Aorta (tissue), 5 donors: ENCODE measurements around the gene PCDH1. TPM values are rescaled to one million over a fixed set of nuclear protein-coding genes. Genes with fewer than 3 reads are reported as not detected.
"Not testable (repeated sequence)": the region's sequence is repeated elsewhere in the genome, so short reads cannot be mapped to it uniquely, and the experiment has no call there.

Source experiments
- ATAC-seq: fragments of 200-7000 bp; cut with Tn5 transposase; one replicate; pipeline ENCODE4 v1.9.1; 2022; ENCODE audit warnings: moderate library complexity; ENCODE audit not compliant: low FRiP score
- DNase-seq, 2 donors: peaks; one replicate each; pipeline ENCODE4 v3.0.0-alpha.2; 2020
- H3K27ac ChIP-seq, 2 donors: one replicate each; pipeline ENCODE4 v1.5.1; 2013; ENCODE audit warnings: low read length in 2 of 2, mild to moderate bottlenecking in 2 of 2, moderate library complexity in 2 of 2, control low read depth in 1 of 2, inconsistent platforms in 1 of 2, low read depth in 1 of 2
- H3K27me3 ChIP-seq, 2 donors: one replicate each; pipeline ENCODE4 v1.6.1; 2013; ENCODE audit warnings: control low read depth in 1 of 2, low read length in 1 of 2, mild to moderate bottlenecking in 1 of 2, moderate library complexity in 1 of 2; ENCODE audit not compliant: insufficient read depth in 2 of 2, control insufficient read depth in 1 of 2
- H3K36me3 ChIP-seq, 2 donors: one replicate each; pipeline ENCODE4 v1.6.1; 2013; ENCODE audit warnings: control low read depth in 1 of 2, low read length in 1 of 2, mild to moderate bottlenecking in 1 of 2; ENCODE audit not compliant: insufficient read depth in 2 of 2, control insufficient read depth in 1 of 2
- H3K4me1 ChIP-seq, 2 donors: one replicate each; pipeline ENCODE4 v1.6.1; 2013; ENCODE audit warnings: low read length in 2 of 2, control low read depth in 1 of 2, mild to moderate bottlenecking in 1 of 2, moderate library complexity in 1 of 2; ENCODE audit not compliant: insufficient read depth in 2 of 2, control insufficient read depth in 1 of 2
- H3K4me3 ChIP-seq, 2 donors: one replicate each; pipeline ENCODE4 v1.5.1; 2013; ENCODE audit warnings: low read length in 2 of 2, control low read depth in 1 of 2, mild to moderate bottlenecking in 1 of 2
- H3K9me3 ChIP-seq: one replicate; pipeline ENCODE4 v1.6.1; 2013; ENCODE audit warnings: mild to moderate bottlenecking, low read length; ENCODE audit not compliant: control insufficient read depth
- WGBS, 2 donors: extraction: QIAGEN DNeasy Blood & Tissue Kit; methylation state at CpG; one replicate each; pipeline ENCODE4 v1.1.7; 2013; 5-methylcytosine and 5-hydroxymethylcytosine counted together
- intact Hi-C, 2 donors: fragments of 100-400 bp; cut with DNase I; formaldehyde crosslinking; loops; one replicate each; pipeline versions ENCODE4 v1.14.2 to v1.15.0; 2022
- polyA plus RNA-seq, 2 donors: library from polyadenylated mRNA; stranded (reverse); fragments of 200-250 nt; gene quantifications; one replicate each; pipeline ENCODE4 v1.2.3, GENCODE V29; 2013
- total RNA-seq, 2 donors: library from RNA; stranded (reverse); fragmentation: NEBNext Ultra II Directional; extraction: Animal tissue kit (Norgen Biotek cat#: 25700); gene quantifications; one replicate each; pipeline ENCODE4 v1.2.1, GENCODE V29; 2021
- donor health status: healthy with polysubstance abuse.
- donor health status: Bipolar disorder and iron deficiency.
- donor health status: DM: no; HTN: no; CAD: no.
- donor health status: DM: no; HTN: no; CAD: no.
- donor health status: DM: yes; HTN: yes; CAD: no.

The PCDH1 gene
- total and polyA plus RNA-seq, 4 donors: 1.4 to 41.9 (median 15.9) TPM

GRCh38 chr5:141825241-141825671 lies 53.0 kb downstream of the PCDH1 start:
- no peaks in the 10 kb centered on the region for H3K27me3 ChIP-seq
- no peaks in the 10 kb centered on the region for H3K4me1 ChIP-seq
- no peak overlapping the region for H3K27ac ChIP-seq
- no peaks in the 10 kb centered on the region for H3K36me3 ChIP-seq
- DNase-seq (peak in 1 of 2 donors; percentile 36), ATAC-seq (no peak)
- H3K9me3 ChIP-seq: no peaks in the 10 kb centered on the region
- no peak overlapping the region for H3K4me3 ChIP-seq
- 60 to 62% methylated on average over 10 of the region's 10 CpGs for WGBS, 2 donors
- intact Hi-C loops: no loop called here

GRCh38 chr5:141824717-141825116 lies 53.5 kb downstream of the PCDH1 start:
- no peaks in the 10 kb centered on the region for H3K36me3 ChIP-seq
- intact Hi-C loops: no loop called here
- no peak for ATAC-seq
- no peak overlapping the region for H3K27ac ChIP-seq
- DNase-seq: no peak
- no peaks in the 10 kb centered on the region for H3K27me3 ChIP-seq
- H3K9me3 ChIP-seq: no peaks in the 10 kb centered on the region
- no peak overlapping the region for H3K4me3 ChIP-seq
- WGBS, 2 donors: 77 to 82% methylated on average over 3 of the region's 3 CpGs
- no peaks in the 10 kb centered on the region for H3K4me1 ChIP-seq

GRCh38 chr5:141823056-141823455 lies 55.2 kb downstream of the PCDH1 start:
- no peaks in the 10 kb centered on the region for H3K4me1 ChIP-seq
- no peak for ATAC-seq
- 88 to 92% methylated on average over 3 of the region's 3 CpGs for WGBS, 2 donors
- no peak overlapping the region for H3K27ac ChIP-seq
- no peaks in the 10 kb centered on the region for H3K9me3 ChIP-seq
- H3K36me3 ChIP-seq: no peaks in the 10 kb centered on the region
- no peaks in the 10 kb centered on the region for H3K27me3 ChIP-seq
- intact Hi-C loops: no loop called here
- no peak overlapping the region for H3K4me3 ChIP-seq
- DNase-seq: no peak

GRCh38 chr5:141822144-141822543 lies 56.1 kb downstream of the PCDH1 start:
- ATAC-seq (peak; percentile 13), DNase-seq (peak in 1 of 2 donors; percentile 68)
- WGBS, 2 donors: 22 to 25% methylated on average over 2 of the region's 2 CpGs
- Histone ChIP-seq H3K27ac (no peak overlapping the region), H3K4me1 (no peaks in the 10 kb centered on the region), H3K27me3 (no peaks in the 10 kb centered on the region), H3K9me3 (no peaks in the 10 kb centered on the region), H3K36me3 (no peaks in the 10 kb centered on the region), H3K4me3 (no peak overlapping the region)
- intact Hi-C loops: no loop called here

GRCh38 chr5:141821430-141821925 lies 56.7 kb downstream of the PCDH1 start:
- Histone ChIP-seq H3K27me3 (no peaks in the 10 kb centered on the region), H3K36me3 (no peaks in the 10 kb centered on the region), H3K4me3 (no peak overlapping the region), H3K4me1 (no peaks in the 10 kb centered on the region), H3K9me3 (no peaks in the 10 kb centered on the region), H3K27ac (no peak overlapping the region)
- intact Hi-C loops: no loop called here
- ATAC-seq (no peak), DNase-seq (no peak)
- WGBS, 2 donors: 46 to 55% methylated on average over 3 of the region's 3 CpGs

GRCh38 chr5:141820686-141821085 lies 57.5 kb downstream of the PCDH1 start:
- H3K36me3 ChIP-seq, DNase-seq, H3K9me3 ChIP-seq, H3K4me3 ChIP-seq, ATAC-seq, intact Hi-C loops, H3K27ac ChIP-seq, H3K27me3 ChIP-seq, H3K4me1 ChIP-seq: not testable (repeated sequence)
- 91 to 96% methylated on average over 14 to 15 of the region's 15 CpGs for WGBS, 2 donors

GRCh38 chr5:141817631-141818030 lies 60.6 kb downstream of the PCDH1 start:
- Histone ChIP-seq H3K9me3 (no peaks in the 10 kb centered on the region), H3K27ac (no peak overlapping the region), H3K36me3 (no peaks in the 10 kb centered on the region), H3K4me3 (no peak overlapping the region), H3K27me3 (no peaks in the 10 kb centered on the region), H3K4me1 (no peaks in the 10 kb centered on the region)
- intact Hi-C loops: no loop called here
- ATAC-seq: no peak
- DNase-seq: no peak
- WGBS, 2 donors: 83 to 84% methylated on average over 6 of the region's 6 CpGs

GRCh38 chr5:141816598-141817399 lies 61.4 kb downstream of the PCDH1 start:
- H3K4me3 ChIP-seq: no peak overlapping the region
- 46 to 47% methylated on average over 11 of the region's 11 CpGs for WGBS, 2 donors
- intact Hi-C loops: no loop called here
- H3K36me3 ChIP-seq: no peaks in the 10 kb centered on the region
- no peaks in the 10 kb centered on the region for H3K4me1 ChIP-seq
- no peak for ATAC-seq
- no peak for DNase-seq
- no peaks in the 10 kb centered on the region for H3K27me3 ChIP-seq
- no peak overlapping the region for H3K27ac ChIP-seq
- H3K9me3 ChIP-seq: no peaks in the 10 kb centered on the region

- DNase-seq (no peak), ATAC-seq (no peak)
- WGBS, 2 donors: 86 to 87% methylated on average over 3 of the region's 3 CpGs
- Histone ChIP-seq H3K9me3 (no peaks in the 10 kb centered on the region), H3K36me3 (no peaks in the 10 kb centered on the region), H3K4me1 (no peaks in the 10 kb centered on the region), H3K4me3 (no peak overlapping the region), H3K27ac (no peak overlapping the region), H3K27me3 (no peaks in the 10 kb centered on the region)
- intact Hi-C loops: no loop called here
Observed at GRCh38 chr5:141815796-141816180, 62.4 kb downstream of the PCDH1 start.
